Fibroblast of pulmonary artery (primary cell): ENCODE data around the gene GFOD1.
"Not testable (repeated sequence)": the region's sequence is repeated elsewhere in the genome, so short reads cannot be mapped to it uniquely, and the experiment has no call there.

Source experiments
- DNase-seq: peaks from one replicate; pipeline ENCODE4 v3.0.0-alpha.2; 2010; ENCODE audit warnings: low read depth
- H3K4me3 ChIP-seq: replicated peaks from 2 replicates; pipeline ENCODE4 v1.5.1; 2011; ENCODE audit warnings: low read depth, mild to moderate bottlenecking, control low read depth, low read length, moderate library complexity
- CTCF ChIP-seq: IDR thresholded peaks from 2 replicates; pipeline ENCODE4 v1.5.1; 2011; ENCODE audit warnings: mild to moderate bottlenecking, control low read depth, low read length, inconsistent platforms; ENCODE audit errors: missing control alignments

GFOD1 gene

DNA sequence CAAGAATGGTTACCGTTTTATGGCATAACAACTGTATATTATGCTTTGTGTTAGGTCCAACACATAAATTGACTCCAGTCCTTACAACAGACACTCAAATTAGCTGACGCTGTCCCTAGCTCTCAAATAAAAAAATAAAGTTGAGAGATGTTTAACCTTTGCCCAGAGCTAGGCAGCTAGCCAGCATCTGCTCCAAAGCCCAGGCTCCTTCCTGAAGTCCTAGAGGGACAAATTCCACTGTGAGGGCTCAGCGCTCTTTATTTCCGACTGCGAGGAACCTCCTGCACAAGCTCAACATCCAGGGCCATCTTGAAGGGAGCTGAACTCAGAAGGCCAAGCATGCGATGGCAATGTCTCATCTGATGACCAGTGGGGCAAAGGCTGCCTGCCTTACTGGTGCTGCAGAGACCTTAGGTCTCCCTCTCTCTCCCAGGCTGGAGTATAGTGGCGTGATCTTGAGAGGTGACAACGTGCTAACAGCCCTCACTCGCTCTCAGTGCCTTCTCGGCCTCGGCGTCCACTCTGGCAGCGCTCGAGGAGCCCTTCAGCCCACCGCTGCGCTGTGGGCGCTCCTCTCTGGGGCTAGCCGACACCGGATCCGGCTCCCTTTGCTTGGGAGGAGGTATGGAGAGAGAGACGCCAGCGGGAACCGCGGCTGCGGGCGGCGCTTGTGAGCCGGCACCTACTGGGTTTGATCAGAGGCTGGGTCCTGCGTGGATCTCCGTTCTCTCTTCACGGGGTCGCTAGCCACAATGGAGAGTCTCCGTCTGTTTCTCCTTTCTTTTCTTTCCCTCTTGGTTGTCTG is 24.7 kb upstream of the GFOD1 start:
- no peak overlapping the region for H3K4me3 ChIP-seq
- no peak for TF ChIP-seq CTCF
- DNase-seq = peak; percentile 57

DNA sequence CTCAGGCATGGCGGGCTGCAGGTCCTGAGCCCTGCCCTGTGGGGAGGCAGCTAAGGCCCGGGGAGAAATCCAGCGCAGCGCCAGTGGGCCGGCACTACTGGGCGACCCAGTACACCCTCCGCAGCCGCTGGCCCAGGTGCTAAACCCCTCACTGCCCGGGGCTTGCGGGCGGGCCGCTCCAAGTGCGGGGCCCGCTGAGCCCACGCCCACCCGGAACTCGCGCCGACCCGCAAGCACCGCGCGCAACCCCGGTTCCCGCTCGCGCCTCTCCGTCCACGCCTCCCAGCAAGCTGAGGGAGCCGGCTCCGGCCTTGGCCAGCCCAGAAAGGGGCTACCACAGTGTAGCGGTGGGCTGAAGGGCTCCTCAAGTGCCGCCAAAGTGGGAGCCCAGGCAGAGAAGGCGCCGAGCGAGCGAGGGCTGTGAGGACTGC is 23.8 kb upstream of the GFOD1 start:
- DNase-seq, H3K4me3 ChIP-seq: not testable (repeated sequence)

- DNase-seq, H3K4me3 ChIP-seq: not testable (repeated sequence)
Measured at GRCh38 chr6:13510433-13510832, 23.0 kb upstream of the GFOD1 start.

DNA sequence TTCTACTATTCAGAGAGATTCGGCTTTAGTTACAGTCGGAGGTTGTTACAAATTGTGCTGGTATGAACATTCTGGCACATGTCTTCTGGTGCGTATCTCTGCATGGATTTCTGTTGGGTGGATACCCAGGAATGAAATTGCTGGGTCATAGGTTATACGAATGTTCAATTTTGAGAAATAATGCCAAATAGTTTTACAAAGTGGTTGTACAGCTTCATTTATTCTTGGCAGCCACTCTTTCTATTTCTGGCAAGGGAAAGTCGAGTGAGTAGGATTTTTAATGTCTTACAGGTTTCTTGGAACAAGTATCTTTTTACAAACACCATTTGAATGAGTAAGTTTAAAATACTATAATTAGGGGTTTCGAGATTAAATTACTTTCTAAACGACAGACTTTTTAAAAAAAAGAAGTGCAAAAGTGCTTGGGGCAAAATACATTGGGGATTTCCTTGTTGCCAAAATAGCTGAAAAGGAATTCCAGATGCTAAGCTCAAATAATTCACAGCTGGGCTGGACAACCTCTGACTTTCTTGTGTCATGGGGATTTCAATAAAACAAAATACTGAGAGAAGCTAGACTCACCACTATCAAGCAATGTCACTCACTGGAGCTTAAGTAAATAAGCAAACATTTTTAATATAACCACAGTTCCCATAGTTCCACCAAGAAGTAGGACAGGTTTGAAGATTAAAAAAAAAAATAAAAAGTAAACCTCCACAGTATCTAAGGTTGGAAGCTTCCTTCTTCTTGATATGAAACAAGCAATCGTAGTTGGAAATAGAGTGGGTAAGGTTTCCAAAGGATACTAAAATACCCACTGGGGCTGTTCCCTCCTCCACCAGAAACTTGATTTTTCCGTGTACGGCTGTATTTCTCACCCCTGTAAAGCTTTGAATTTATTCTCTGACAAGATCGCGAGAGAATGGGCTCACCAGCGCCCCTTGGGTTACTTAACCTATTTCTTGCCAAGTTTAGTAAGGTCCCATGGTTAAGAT is 21.6 kb upstream of the GFOD1 start:
- DNase-seq = peak; percentile 56
- no peak for TF ChIP-seq CTCF
- H3K4me3 ChIP-seq = no peak overlapping the region

GRCh38 chr6:13507306-13507860 is 20.0 kb upstream of the GFOD1 start:
- no peak for DNase-seq

GRCh38 chr6:13505345-13505734 is 17.9 kb upstream of the GFOD1 start:
- DNase-seq = no peak
- no peak for TF ChIP-seq CTCF
- no peak overlapping the region for H3K4me3 ChIP-seq

More at GRCh38 chr6:13507306-13507860, 20.0 kb upstream of the GFOD1 start:
- no peak overlapping the region for H3K4me3 ChIP-seq
- no peak for TF ChIP-seq CTCF

GRCh38 chr6:13504611-13505344 is 17.4 kb upstream of the GFOD1 start:
- no peak for TF ChIP-seq CTCF
- no peak for DNase-seq
- H3K4me3 ChIP-seq = no peak overlapping the region
